ENCODE measurements around the gene QRFP.

- TF ChIP-seq CTCF (IDR thresholded peaks at IDR 0.05): no peak
- no peak for TF ChIP-seq POLR2A (IDR thresholded peaks at IDR 0.05)
Measured at GRCh38 chr9:130938184-130938651, 41.6 kb upstream of the QRFP start.
